Neural progenitor cell (in vitro differentiated cells): ENCODE measurements around the gene SMPD3. TPM values are rescaled to one million over a fixed set of nuclear protein-coding genes. Genes with fewer than 3 reads are reported as not detected.

Source experiments
- DNase-seq: peaks from one replicate; pipeline ENCODE4 v3.0.0-alpha.2; 2016; ENCODE audit warnings: low spot score
- H2AFZ ChIP-seq: fragments of 200-600 bp; sonication (generic); replicated peaks from 2 replicates; pipeline ENCODE4 v1.6.1; 2016; ENCODE audit warnings: antibody characterized with exemption
- H3F3A ChIP-seq: fragments of 200-600 bp; sonication (generic); 2 replicates; pipeline ENCODE4 v1.6.1; 2016; ENCODE audit warnings: antibody characterized with exemption, low read depth
- H3K27ac ChIP-seq: fragments of 200-600 bp; sonication (generic); 2 replicates; pipeline ENCODE4 v1.5.1; 2016; ENCODE audit warnings: mild to moderate bottlenecking
- H3K27me3 ChIP-seq: fragments of 200-600 bp; sonication (generic); 2 replicates; pipeline ENCODE4 v1.6.1; 2016; ENCODE audit warnings: mild to moderate bottlenecking, moderate library complexity
- H3K36me3 ChIP-seq: fragments of 200-600 bp; sonication (generic); 2 replicates; pipeline ENCODE4 v1.5.1; 2016
- H3K4me1 ChIP-seq: fragments of 200-600 bp; sonication (generic); 2 replicates; pipeline ENCODE4 v1.6.1; 2016; ENCODE audit warnings: mixed run types
- H3K4me2 ChIP-seq: fragments of 200-600 bp; sonication (generic); 2 replicates; pipeline ENCODE4 v1.6.1; 2016
- H3K4me3 ChIP-seq: fragments of 200-600 bp; sonication (generic); 2 replicates; pipeline ENCODE4 v1.5.1; 2016
- H3K79me2 ChIP-seq: fragments of 200-600 bp; sonication (generic); 2 replicates; pipeline ENCODE4 v1.6.1; 2016; ENCODE audit warnings: low read depth
- H3K9ac ChIP-seq: fragments of 200-600 bp; sonication (generic); 2 replicates; pipeline ENCODE4 v1.6.1; 2016
- H3K9me3 ChIP-seq: fragments of 200-600 bp; sonication (generic); 2 replicates; pipeline ENCODE4 v1.5.1; 2016; ENCODE audit warnings: low read depth
- H4K20me1 ChIP-seq: fragments of 200-600 bp; sonication (generic); 2 replicates; pipeline ENCODE4 v1.6.1; 2016; ENCODE audit warnings: low read depth
- H3K27ac Mint-ChIP-seq: 3 replicates; pipeline ENCODE4 v1.8.0; 2021; ENCODE audit warnings: mixed read lengths
- H3K27me3 Mint-ChIP-seq: 2 replicates; pipeline ENCODE4 v1.8.0; 2022; ENCODE audit warnings: low read depth, mild to moderate bottlenecking, inconsistent platforms, moderate library complexity, mixed read lengths; ENCODE audit not compliant: insufficient read depth
- H3K36me3 Mint-ChIP-seq: 3 replicates; pipeline ENCODE4 v1.8.0; 2021; ENCODE audit warnings: mixed read lengths
- H3K4me1 Mint-ChIP-seq: 3 replicates; pipeline ENCODE4 v1.8.0; 2021; ENCODE audit warnings: mixed read lengths
- H3K4me3 Mint-ChIP-seq: 3 replicates; pipeline ENCODE4 v1.8.0; 2021; ENCODE audit warnings: mild to moderate bottlenecking, moderate library complexity, mixed read lengths
- H3K9me3 Mint-ChIP-seq: 3 replicates; pipeline ENCODE4 v1.8.0; 2020; ENCODE audit warnings: mixed read lengths
- EZH2 ChIP-seq: fragments of 200-600 bp; sonication (generic); IDR thresholded peaks from 2 replicates; pipeline ENCODE4 v1.6.1; 2017; ENCODE audit warnings: antibody characterized with exemption, mild to moderate bottlenecking, moderate library complexity
- EZH2phosphoT487 ChIP-seq: fragments of 200-600 bp; sonication (generic); IDR thresholded peaks from 2 replicates; pipeline ENCODE4 v1.6.1; 2017; ENCODE audit warnings: antibody characterized with exemption
- total RNA-seq: library from RNA; depleted of rRNA; stranded (reverse); fragments of >200 nt; gene quantifications from 2 replicates; pipeline ENCODE4 v1.2.3, GENCODE V29; 2015; ENCODE audit warnings: low replicate concordance
- TF ChIP-seq, protein P1 (sequence below): fragments of 200-600 bp; sonication (generic); IDR thresholded peaks from 2 replicates; pipeline ENCODE4 v1.5.1; 2017; ENCODE audit warnings: antibody characterized with exemption, mild to moderate bottlenecking

The SMPD3 gene
- total RNA-seq, 1 donor from 2014 or later: not detected

DNA sequence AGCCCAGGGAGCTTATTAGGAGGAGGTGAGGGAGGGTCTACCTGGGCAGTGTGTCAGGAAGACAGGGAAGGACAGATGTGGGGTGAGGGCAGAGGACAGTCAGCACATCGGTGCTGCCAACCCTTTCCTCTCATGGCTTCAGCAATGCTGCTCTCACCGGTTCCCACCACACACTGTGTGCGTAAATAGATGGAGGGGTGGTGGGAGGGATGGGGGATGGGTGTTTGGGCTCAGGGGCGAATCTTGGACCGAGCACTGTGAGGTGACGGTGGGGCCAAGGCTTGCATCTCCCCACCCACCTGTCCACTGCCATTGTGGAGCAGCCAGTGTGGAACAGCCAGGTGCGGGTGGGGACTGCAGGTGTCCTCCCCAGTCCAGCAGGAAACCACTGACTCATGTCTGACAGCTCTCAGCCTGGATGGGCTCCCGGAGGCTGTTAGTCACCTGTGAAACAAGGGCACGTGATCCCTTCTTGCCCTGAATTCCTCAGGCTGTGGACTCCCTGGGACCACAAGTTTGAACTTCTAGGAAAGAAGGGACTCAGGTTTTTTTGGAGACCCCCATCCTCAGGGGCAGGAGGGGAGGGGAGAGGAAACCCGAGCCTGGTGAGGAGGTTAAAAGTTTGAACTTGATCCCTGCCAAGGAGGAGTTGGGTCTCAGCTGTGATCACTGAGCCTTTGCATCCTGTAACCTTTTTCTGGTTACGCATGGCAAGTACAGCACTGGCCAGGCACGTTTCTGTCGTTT, 42.7 kb upstream of the SMPD3 start:
- Histone ChIP-seq H4K20me1 (no peaks in the 10 kb centered on the region), H3K9ac (no peak overlapping the region), H3K27me3 (no peaks in the 10 kb centered on the region), H3K4me2 (no peak overlapping the region), H3K4me1 (peaks cover 15% of the 10 kb centered on the region), H3F3A (no peaks in the 10 kb centered on the region), H3K79me2 (no peaks in the 10 kb centered on the region), H2AFZ (no peak overlapping the region), H3K27ac (no peak overlapping the region), H3K36me3 (no peaks in the 10 kb centered on the region), H3K9me3 (peaks cover 3% of the 10 kb centered on the region), H3K4me3 (no peak overlapping the region)
- TF ChIP-seq EZH2 (no peak), EZH2phosphoT487 (no peak)
- TF ChIP-seq, protein P1, sequence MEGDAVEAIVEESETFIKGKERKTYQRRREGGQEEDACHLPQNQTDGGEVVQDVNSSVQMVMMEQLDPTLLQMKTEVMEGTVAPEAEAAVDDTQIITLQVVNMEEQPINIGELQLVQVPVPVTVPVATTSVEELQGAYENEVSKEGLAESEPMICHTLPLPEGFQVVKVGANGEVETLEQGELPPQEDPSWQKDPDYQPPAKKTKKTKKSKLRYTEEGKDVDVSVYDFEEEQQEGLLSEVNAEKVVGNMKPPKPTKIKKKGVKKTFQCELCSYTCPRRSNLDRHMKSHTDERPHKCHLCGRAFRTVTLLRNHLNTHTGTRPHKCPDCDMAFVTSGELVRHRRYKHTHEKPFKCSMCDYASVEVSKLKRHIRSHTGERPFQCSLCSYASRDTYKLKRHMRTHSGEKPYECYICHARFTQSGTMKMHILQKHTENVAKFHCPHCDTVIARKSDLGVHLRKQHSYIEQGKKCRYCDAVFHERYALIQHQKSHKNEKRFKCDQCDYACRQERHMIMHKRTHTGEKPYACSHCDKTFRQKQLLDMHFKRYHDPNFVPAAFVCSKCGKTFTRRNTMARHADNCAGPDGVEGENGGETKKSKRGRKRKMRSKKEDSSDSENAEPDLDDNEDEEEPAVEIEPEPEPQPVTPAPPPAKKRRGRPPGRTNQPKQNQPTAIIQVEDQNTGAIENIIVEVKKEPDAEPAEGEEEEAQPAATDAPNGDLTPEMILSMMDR: no peak
- no peak for DNase-seq
- Mint-ChIP-seq H3K4me1 (peaks cover 20% of the 10 kb centered on the region), H3K4me3 (no peak overlapping the region), H3K36me3 (no peaks in the 10 kb centered on the region), H3K27me3 (peaks cover 2% of the 10 kb centered on the region), H3K9me3 (no peaks in the 10 kb centered on the region), H3K27ac (peak overlapping the region; percentile 57)

DNA sequence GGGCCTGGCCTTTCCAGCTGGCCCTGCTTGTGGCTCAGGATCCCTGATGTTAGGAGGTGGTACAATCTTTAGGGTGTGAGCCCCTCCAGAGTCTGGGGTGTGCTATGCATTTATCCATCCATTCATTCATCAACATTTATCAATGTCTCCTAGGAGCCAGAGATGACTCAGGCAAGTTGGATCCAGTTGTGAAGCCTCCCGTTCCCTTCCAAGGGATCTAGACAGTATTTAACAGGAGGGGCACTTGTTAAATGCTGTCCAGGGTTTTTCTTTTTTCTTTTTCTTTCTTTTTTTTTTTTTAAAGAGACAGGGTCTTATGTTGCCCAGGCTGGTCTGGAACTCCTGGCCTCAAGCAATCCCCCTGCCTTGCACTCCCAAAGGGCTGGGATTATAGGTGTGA, 42.0 kb upstream of the SMPD3 start:
- Histone ChIP-seq H3K4me2 (no peak overlapping the region), H4K20me1 (no peaks in the 10 kb centered on the region), H2AFZ (no peak overlapping the region), H3K9ac (no peak overlapping the region), H3F3A (no peaks in the 10 kb centered on the region), H3K27me3 (no peaks in the 10 kb centered on the region), H3K9me3 (peaks cover 3% of the 10 kb centered on the region), H3K4me1 (peaks cover 15% of the 10 kb centered on the region), H3K27ac (no peak overlapping the region), H3K4me3 (no peak overlapping the region), H3K79me2 (no peaks in the 10 kb centered on the region), H3K36me3 (no peaks in the 10 kb centered on the region)
- no peak overlapping the region for H3K4me3 Mint-ChIP-seq
- no peaks in the 10 kb centered on the region for H3K9me3 Mint-ChIP-seq
- H3K4me1 Mint-ChIP-seq: peaks cover 22% of the 10 kb centered on the region
- peaks cover 2% of the 10 kb centered on the region for H3K27me3 Mint-ChIP-seq
- H3K36me3 Mint-ChIP-seq: no peaks in the 10 kb centered on the region
- DNase-seq: no peak
- H3K27ac Mint-ChIP-seq: peak overlapping the region; percentile 57
- TF ChIP-seq EZH2phosphoT487 (no peak), EZH2 (no peak)
- TF ChIP-seq, protein P1: no peak

DNA sequence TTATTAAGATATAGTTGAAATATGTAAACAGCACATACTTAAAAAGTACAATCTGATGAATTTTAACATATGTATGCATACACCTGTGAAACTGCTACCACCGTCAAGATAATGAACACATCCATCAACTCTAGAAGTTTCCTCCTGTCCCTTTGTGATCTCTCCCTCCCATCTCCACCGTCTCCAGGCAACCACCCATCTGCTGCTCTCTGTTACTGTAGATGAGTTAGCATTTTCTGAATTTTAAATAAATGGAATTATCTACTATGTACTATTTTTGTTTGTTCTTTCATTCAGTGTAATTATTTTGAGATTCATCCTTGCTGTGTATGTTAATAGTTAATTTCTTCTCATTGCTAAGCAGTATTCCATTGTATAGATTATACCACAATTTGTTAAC, 40.2 kb upstream of the SMPD3 start:
- H3K27ac Mint-ChIP-seq: no peak overlapping the region
- Histone ChIP-seq H3K27me3 (no peaks in the 10 kb centered on the region), H2AFZ (no peak overlapping the region), H3K4me2 (no peak overlapping the region), H3K4me3 (no peak overlapping the region), H3K9ac (no peak overlapping the region), H3K4me1 (peaks cover 15% of the 10 kb centered on the region), H3F3A (no peaks in the 10 kb centered on the region), H3K27ac (no peak overlapping the region), H3K36me3 (no peaks in the 10 kb centered on the region), H3K79me2 (no peaks in the 10 kb centered on the region), H4K20me1 (no peaks in the 10 kb centered on the region), H3K9me3 (no peaks in the 10 kb centered on the region)
- TF ChIP-seq, protein P1: no peak
- no peak for TF ChIP-seq EZH2
- TF ChIP-seq EZH2phosphoT487: no peak
- H3K9me3 Mint-ChIP-seq: no peaks in the 10 kb centered on the region
- no peaks in the 10 kb centered on the region for H3K36me3 Mint-ChIP-seq
- no peak for DNase-seq
- no peak overlapping the region for H3K4me3 Mint-ChIP-seq
- H3K4me1 Mint-ChIP-seq: peaks cover 22% of the 10 kb centered on the region
- H3K27me3 Mint-ChIP-seq: peaks cover 2% of the 10 kb centered on the region
